K562 (cell line): ENCODE results near the gene SRRM5. TPM values are rescaled to one million over a fixed set of nuclear protein-coding genes. Genes with fewer than 3 reads are reported as not detected.

Experiments
- ATF1 ChIP-seq, 2 experiments: fragments of 450-650 bp in 1 of 2; IDR thresholded peaks; 2 replicates each; pipeline ENCODE4 v1.6.1; 2016; ENCODE audit warnings: missing compliant biosample characterization in 1 of 2, missing genetic modification characterization in 1 of 2
- BRD4 ChIP-seq: fragments of 200-600 bp; sonication (generic); IDR thresholded peaks from 2 replicates; pipeline ENCODE4 v1.6.1; 2017; ENCODE audit warnings: inconsistent platforms
- CCNT2 ChIP-seq: IDR thresholded peaks from 2 replicates; pipeline ENCODE4 v1.6.1; 2011; ENCODE audit warnings: borderline replicate concordance, low read depth, mild to moderate bottlenecking, moderate library complexity, mixed read lengths, low read length; ENCODE audit not compliant: insufficient read length; ENCODE audit errors: extremely low read depth
- CEBPG ChIP-seq, 3 experiments: fragments of 200-800 bp in 1 of 3; sonication (Bioruptor generic) in 1 of 3; sonication (generic) in 1 of 3; formaldehyde crosslinking in 1 of 3; IDR thresholded peaks in 2 of 3; conservative IDR thresholded peaks in 1 of 3; 2 replicates each; pipeline versions ENCODE4 v1.6.1 to v1.8.0; 2016 to 2022; ENCODE audit warnings: missing compliant biosample characterization in 2 of 3, missing genetic modification characterization in 2 of 3, mild to moderate bottlenecking in 1 of 3, missing genetic modification reagents in 1 of 3
- CHCHD3 ChIP-seq: fragments of 250-450 bp; sonication (Bioruptor Pico); IDR thresholded peaks from 2 replicates; pipeline ENCODE4 v2.1.2; 2022; ENCODE audit warnings: mild to moderate bottlenecking
- CTBP1 ChIP-seq: fragments of 450-650 bp; IDR thresholded peaks from 2 replicates; pipeline ENCODE4 v1.6.1; 2016; ENCODE audit warnings: borderline replicate concordance
- ELF2 ChIP-seq: fragments of 250-450 bp; sonication (Bioruptor Pico); IDR thresholded peaks from 2 replicates; pipeline ENCODE4 v1.5.0; 2021; ENCODE audit warnings: mild to moderate bottlenecking
- KLF1 ChIP-seq: fragments of 450-650 bp; IDR thresholded peaks from 2 replicates; pipeline ENCODE4 v1.6.1; 2016; ENCODE audit warnings: missing genetic modification characterization, missing compliant biosample characterization
- MTA2 ChIP-seq: fragments of 450-650 bp; IDR thresholded peaks from 2 replicates; pipeline ENCODE4 v1.6.1; 2016; ENCODE audit warnings: low read depth
- NCOA6 ChIP-seq: fragments of 450-650 bp; IDR thresholded peaks from 2 replicates; pipeline ENCODE4 v1.6.1; 2017; ENCODE audit warnings: mild to moderate bottlenecking
- NFRKB ChIP-seq: fragments of 450-650 bp; IDR thresholded peaks from 2 replicates; pipeline ENCODE4 v1.6.1; 2016; ENCODE audit warnings: low read depth
- RNF2 ChIP-seq: sonication (generic); IDR thresholded peaks from 2 replicates; pipeline ENCODE4 v1.6.1; 2016
- TCF3 ChIP-seq: sonication (generic); formaldehyde crosslinking; IDR thresholded peaks from 2 replicates; pipeline ENCODE4 v1.4.0; 2020; ENCODE audit warnings: mild to moderate bottlenecking, missing genetic modification reagents
- ZKSCAN3 ChIP-seq: fragments of 250-450 bp; sonication (Bioruptor Pico); IDR thresholded peaks from 2 replicates; pipeline ENCODE4 v1.4.0; 2020
- ZNF217 ChIP-seq: sonication (generic); formaldehyde crosslinking; IDR thresholded peaks from 2 replicates; pipeline ENCODE4 v1.8.0; 2022; ENCODE audit warnings: mild to moderate bottlenecking, missing genetic modification reagents
- ZNF3 ChIP-seq: fragments of 250-450 bp; sonication (Bioruptor Pico); IDR thresholded peaks from 2 replicates; pipeline ENCODE4 v1.5.0; 2021; ENCODE audit warnings: mild to moderate bottlenecking, moderate library complexity
- ZNF431 ChIP-seq: sonication (generic); formaldehyde crosslinking; IDR thresholded peaks from 2 replicates; pipeline ENCODE4 v1.8.0; 2022; ENCODE audit warnings: mild to moderate bottlenecking, missing genetic modification reagents
- ZNF584 ChIP-seq: fragments of 200-800 bp; sonication (Bioruptor generic); IDR thresholded peaks from 2 replicates; pipeline ENCODE4 v1.6.1; 2016; ENCODE audit warnings: low read depth, mild to moderate bottlenecking, missing genetic modification characterization, missing compliant biosample characterization
- polyA plus RNA-seq, 8 experiments: library from polyadenylated mRNA; depleted of rRNA in 4 of 8; stranded (reverse) in 5 of 8; unstranded in 3 of 8; fragments of >200 nt; fragmentation: Nextera tagmentation in 2 of 8; fragmentation: Illumina TruSeq in 1 of 8; extraction: Ambion mirVana in 2 of 8; extraction: Trizol in 1 of 8; gene quantifications; 2 replicates each; pipeline versions ENCODE4 v1.2.1 to v1.2.3, GENCODE V29; 2011 to 2014; ENCODE audit warnings: inconsistent platforms in 1 of 8, missing spikeins in 1 of 8
- total RNA-seq, 7 experiments: library from RNA; depleted of rRNA in 6 of 7; stranded (reverse); fragments of >200 nt in 6 of 7; fragmentation: Illumina TruSeq in 2 of 7; extraction: Trizol in 2 of 7; gene quantifications; 2 replicates each; pipeline versions ENCODE4 v1.2.1 to v1.2.3, GENCODE V29; 2011 to 2021; ENCODE audit warnings: low replicate concordance in 1 of 7
- TF ChIP-seq, protein P1 (sequence below): fragments of 250-450 bp; sonication (Bioruptor Pico); IDR thresholded peaks from 2 replicates; pipeline ENCODE4 v1.4.0; 2020
- TF ChIP-seq, protein P2 (sequence below): fragments of 450-650 bp; formaldehyde crosslinking; conservative IDR thresholded peaks from 2 replicates; pipeline ENCODE4 v1.4.0; 2022; ENCODE audit warnings: mild to moderate bottlenecking, missing genetic modification characterization
- TF ChIP-seq, protein P3 (sequence below): fragments of 450-650 bp; IDR thresholded peaks from 2 replicates; pipeline ENCODE4 v1.6.1; 2016

The SRRM5 gene
- total and polyA plus RNA-seq, 9 of the 15 experiments (the other 6 are each of a cell fraction or from before 2014, with no cell fraction given), result 0.09 to 0.45 (median 0.18) TPM; not detected in 2

DNA sequence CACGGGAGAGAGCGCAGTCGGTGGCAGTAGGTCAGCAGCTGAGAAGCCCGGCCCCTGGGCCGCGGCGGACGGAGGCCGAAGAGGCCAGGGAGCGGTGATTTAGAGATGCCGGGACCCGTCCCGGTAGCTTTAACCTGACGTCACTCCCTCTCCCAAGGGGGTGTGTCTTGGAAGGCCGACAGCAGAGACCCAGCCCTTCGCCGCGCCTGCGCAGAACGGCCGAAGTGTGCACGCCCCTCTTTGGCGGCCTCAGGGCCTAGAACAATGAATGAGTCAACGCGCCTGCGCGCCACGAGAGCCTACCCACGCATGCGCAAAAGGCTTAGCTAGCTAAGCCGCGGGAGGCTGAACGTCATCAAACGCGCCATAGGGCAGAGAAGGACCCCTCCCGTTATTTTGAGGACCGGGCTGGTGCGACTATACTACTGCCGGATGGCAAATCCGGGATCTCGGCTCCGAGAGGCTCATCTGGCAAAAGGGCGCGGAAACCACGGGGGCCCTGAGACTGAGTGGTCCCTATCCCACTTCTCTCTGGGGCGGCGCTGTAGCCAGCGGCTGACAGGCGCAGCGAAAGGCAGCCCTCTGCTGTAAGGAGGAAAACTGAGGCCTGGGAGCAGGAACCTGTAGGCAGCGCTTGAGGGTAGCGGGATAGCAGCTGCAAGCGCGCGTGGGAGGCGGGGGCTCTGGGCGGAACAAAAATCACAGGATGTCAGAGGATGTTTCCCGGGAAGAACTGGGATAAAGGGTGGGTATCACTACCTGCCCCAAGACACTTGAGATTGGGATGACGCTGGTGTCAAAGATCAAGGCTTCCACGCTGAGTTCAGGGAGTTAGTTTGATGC is 15.7 kb upstream of the SRRM5 start, which contains the start of the genes IRGQ and ZNF576 (continued):
- TF ChIP-seq CCNT2 (peak; percentile 54), ZKSCAN3 (CRISPR knock-in tag) (no peak), ELF2 (CRISPR knock-in tag) (no peak), TCF3 (CRISPR knock-in tag) (peak; percentile 37), ZNF3 (no peak), KLF1 (tag) (peak; percentile 38; the same call in 1 of the 2 replicates), ZNF584 (CRISPR knock-in tag) (0 out of 2 replicates have a peak, but pooled peaks have one; percentile 32), NCOA6 (no peak), ZNF431 (CRISPR knock-in tag) (no peak), RNF2 (no peak), CEBPG (CRISPR knock-in tag; IDR thresholded peaks at IDR 0.05) (no peak), CEBPG (tag; conservative IDR thresholded peaks at IDR 0.05 in 1 of 2, IDR thresholded peaks at IDR 0.05 in 1 of 2) (no peak), MTA2 (no peak), NFRKB (no peak), ZNF217 (CRISPR knock-in tag) (no peak), BRD4 (no peak), CHCHD3 (CRISPR knock-in tag) (peak; percentile 93), CTBP1 (peak; percentile 55; the same call in 1 of the 2 replicates), ATF1 (CRISPR knock-in tag; IDR thresholded peaks at IDR 0.05) (peak; percentile 90), ATF1 (tag; IDR thresholded peaks at IDR 0.05) (peak; percentile 100)
- TF ChIP-seq, protein P1, sequence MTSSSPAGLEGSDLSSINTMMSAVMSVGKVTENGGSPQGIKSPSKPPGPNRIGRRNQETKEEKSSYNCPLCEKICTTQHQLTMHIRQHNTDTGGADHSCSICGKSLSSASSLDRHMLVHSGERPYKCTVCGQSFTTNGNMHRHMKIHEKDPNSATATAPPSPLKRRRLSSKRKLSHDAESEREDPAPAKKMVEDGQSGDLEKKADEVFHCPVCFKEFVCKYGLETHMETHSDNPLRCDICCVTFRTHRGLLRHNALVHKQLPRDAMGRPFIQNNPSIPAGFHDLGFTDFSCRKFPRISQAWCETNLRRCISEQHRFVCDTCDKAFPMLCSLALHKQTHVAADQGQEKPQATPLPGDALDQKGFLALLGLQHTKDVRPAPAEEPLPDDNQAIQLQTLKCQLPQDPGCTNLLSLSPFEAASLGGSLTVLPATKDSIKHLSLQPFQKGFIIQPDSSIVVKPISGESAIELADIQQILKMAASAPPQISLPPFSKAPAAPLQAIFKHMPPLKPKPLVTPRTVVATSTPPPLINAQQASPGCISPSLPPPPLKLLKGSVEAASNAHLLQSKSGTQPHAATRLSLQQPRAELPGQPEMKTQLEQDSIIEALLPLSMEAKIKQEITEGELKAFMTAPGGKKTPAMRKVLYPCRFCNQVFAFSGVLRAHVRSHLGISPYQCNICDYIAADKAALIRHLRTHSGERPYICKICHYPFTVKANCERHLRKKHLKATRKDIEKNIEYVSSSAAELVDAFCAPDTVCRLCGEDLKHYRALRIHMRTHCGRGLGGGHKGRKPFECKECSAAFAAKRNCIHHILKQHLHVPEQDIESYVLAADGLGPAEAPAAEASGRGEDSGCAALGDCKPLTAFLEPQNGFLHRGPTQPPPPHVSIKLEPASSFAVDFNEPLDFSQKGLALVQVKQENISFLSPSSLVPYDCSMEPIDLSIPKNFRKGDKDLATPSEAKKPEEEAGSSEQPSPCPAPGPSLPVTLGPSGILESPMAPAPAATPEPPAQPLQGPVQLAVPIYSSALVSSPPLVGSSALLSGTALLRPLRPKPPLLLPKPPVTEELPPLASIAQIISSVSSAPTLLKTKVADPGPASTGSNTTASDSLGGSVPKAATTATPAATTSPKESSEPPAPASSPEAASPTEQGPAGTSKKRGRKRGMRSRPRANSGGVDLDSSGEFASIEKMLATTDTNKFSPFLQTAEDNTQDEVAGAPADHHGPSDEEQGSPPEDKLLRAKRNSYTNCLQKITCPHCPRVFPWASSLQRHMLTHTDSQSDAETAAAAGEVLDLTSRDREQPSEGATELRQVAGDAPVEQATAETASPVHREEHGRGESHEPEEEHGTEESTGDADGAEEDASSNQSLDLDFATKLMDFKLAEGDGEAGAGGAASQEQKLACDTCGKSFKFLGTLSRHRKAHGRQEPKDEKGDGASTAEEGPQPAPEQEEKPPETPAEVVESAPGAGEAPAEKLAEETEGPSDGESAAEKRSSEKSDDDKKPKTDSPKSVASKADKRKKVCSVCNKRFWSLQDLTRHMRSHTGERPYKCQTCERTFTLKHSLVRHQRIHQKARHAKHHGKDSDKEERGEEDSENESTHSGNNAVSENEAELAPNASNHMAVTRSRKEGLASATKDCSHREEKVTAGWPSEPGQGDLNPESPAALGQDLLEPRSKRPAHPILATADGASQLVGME, result peak; percentile 89
- TF ChIP-seq, protein P2, sequence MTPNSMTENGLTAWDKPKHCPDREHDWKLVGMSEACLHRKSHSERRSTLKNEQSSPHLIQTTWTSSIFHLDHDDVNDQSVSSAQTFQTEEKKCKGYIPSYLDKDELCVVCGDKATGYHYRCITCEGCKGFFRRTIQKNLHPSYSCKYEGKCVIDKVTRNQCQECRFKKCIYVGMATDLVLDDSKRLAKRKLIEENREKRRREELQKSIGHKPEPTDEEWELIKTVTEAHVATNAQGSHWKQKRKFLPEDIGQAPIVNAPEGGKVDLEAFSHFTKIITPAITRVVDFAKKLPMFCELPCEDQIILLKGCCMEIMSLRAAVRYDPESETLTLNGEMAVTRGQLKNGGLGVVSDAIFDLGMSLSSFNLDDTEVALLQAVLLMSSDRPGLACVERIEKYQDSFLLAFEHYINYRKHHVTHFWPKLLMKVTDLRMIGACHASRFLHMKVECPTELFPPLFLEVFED (CRISPR knock-in tag), result peak; percentile 76; the same call in 1 of the 2 replicates
- TF ChIP-seq, protein P3, sequence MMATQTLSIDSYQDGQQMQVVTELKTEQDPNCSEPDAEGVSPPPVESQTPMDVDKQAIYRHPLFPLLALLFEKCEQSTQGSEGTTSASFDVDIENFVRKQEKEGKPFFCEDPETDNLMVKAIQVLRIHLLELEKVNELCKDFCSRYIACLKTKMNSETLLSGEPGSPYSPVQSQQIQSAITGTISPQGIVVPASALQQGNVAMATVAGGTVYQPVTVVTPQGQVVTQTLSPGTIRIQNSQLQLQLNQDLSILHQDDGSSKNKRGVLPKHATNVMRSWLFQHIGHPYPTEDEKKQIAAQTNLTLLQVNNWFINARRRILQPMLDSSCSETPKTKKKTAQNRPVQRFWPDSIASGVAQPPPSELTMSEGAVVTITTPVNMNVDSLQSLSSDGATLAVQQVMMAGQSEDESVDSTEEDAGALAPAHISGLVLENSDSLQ, result peak; percentile 81
